GM12891 (cell line): Measurements from ENCODE around the gene CPED1.

Experiments used
- DNase-seq: peaks from one replicate; pipeline ENCODE4 v3.0.0; 2011; ENCODE audit warnings: low spot score; ENCODE audit not compliant: insufficient read length
- FAIRE-seq: peaks from 2 replicates; lab custom pipeline; 2011; peaks lifted over from hg19 to GRCh38; lab: Jason Lieb, UNC
- PAX5 ChIP-seq: IDR thresholded peaks from 2 replicates; pipeline ENCODE4 v1.6.1; 2011; ENCODE audit warnings: low read length, moderate library complexity, mild to moderate bottlenecking; ENCODE audit not compliant: insufficient read depth, severe bottlenecking
- POLR2A ChIP-seq: IDR thresholded peaks from 2 replicates; pipeline ENCODE4 v1.6.1; 2011; ENCODE audit warnings: low read depth, low read length, control low read depth
- POLR2AphosphoS5 ChIP-seq: IDR thresholded peaks from 2 replicates; pipeline ENCODE4 v1.6.1; 2011; ENCODE audit warnings: low read depth, low read length, control low read depth
- POU2F2 ChIP-seq: IDR thresholded peaks from 2 replicates; pipeline ENCODE4 v1.6.1; 2011; ENCODE audit warnings: low read depth, mild to moderate bottlenecking, control low read depth, low read length, moderate library complexity
- SPI1 ChIP-seq: IDR thresholded peaks from 2 replicates; pipeline ENCODE4 v1.6.1; 2011; ENCODE audit warnings: low read depth, low read length, control low read depth
- TAF1 ChIP-seq: IDR thresholded peaks from 2 replicates; pipeline ENCODE4 v1.6.1; 2011; ENCODE audit warnings: low read depth, low read length, control low read depth

The CPED1 gene

GRCh38 chr7:120994512-120995410 lies 6.2 kb downstream of the CPED1 start:
- FAIRE-seq: no peak
- no peak for TF ChIP-seq TAF1
- no peak for TF ChIP-seq POU2F2
- TF ChIP-seq SPI1: no peak
- TF ChIP-seq PAX5: no peak
- TF ChIP-seq POLR2AphosphoS5: no peak
- TF ChIP-seq POLR2A: no peak

GRCh38 chr7:120995654-120996053 lies 7.1 kb downstream of the CPED1 start:
- DNase-seq: no peak

More at GRCh38 chr7:120994512-120995410, 6.2 kb downstream of the CPED1 start:
- DNase-seq: no peak

GRCh38 chr7:120996333-120996987 lies 7.9 kb downstream of the CPED1 start:
- DNase-seq (no peak), FAIRE-seq (peak; percentile 9)
- no peak for TF ChIP-seq SPI1
- no peak for TF ChIP-seq POLR2A
- no peak for TF ChIP-seq PAX5
- no peak for TF ChIP-seq POU2F2
- no peak for TF ChIP-seq POLR2AphosphoS5
- no peak for TF ChIP-seq TAF1

More at GRCh38 chr7:120995654-120996053, 7.1 kb downstream of the CPED1 start:
- FAIRE-seq: no peak
- TF ChIP-seq POLR2AphosphoS5: no peak
- TF ChIP-seq TAF1: no peak
- TF ChIP-seq POLR2A: no peak
- TF ChIP-seq POU2F2: no peak
- no peak for TF ChIP-seq SPI1
- no peak for TF ChIP-seq PAX5

GRCh38 chr7:120996988-120997345 lies 8.5 kb downstream of the CPED1 start:
- FAIRE-seq: no peak
- DNase-seq: no peak
- TF ChIP-seq TAF1 (no peak), POLR2AphosphoS5 (no peak), SPI1 (peak; percentile 68), POLR2A (no peak), PAX5 (no peak)

GRCh38 chr7:120997882-120998474 lies 9.5 kb downstream of the CPED1 start:
- TF ChIP-seq TAF1 (no peak), PAX5 (no peak), POLR2AphosphoS5 (no peak)
- DNase-seq: no peak
- FAIRE-seq: no peak

- DNase-seq: no peak
- FAIRE-seq: no peak
- TF ChIP-seq POLR2A (no peak), SPI1 (no peak), POLR2AphosphoS5 (no peak), POU2F2 (no peak), TAF1 (no peak), PAX5 (no peak)
Observed at GRCh38 chr7:120998520-120998919, 10.0 kb downstream of the CPED1 start.

- DNase-seq (no peak), FAIRE-seq (no peak)
- TF ChIP-seq POLR2A (no peak), SPI1 (no peak), TAF1 (no peak), PAX5 (no peak), POLR2AphosphoS5 (no peak), POU2F2 (no peak)
Observed at GRCh38 chr7:120998996-120999565, 10.6 kb downstream of the CPED1 start.

- FAIRE-seq (no peak), DNase-seq (no peak)
- TF ChIP-seq TAF1: no peak
- no peak for TF ChIP-seq POLR2A
- TF ChIP-seq POU2F2: no peak
- TF ChIP-seq PAX5: no peak
- TF ChIP-seq SPI1: no peak
- no peak for TF ChIP-seq POLR2AphosphoS5
Observed at GRCh38 chr7:121000081-121000983, 11.8 kb downstream of the CPED1 start.
